GM19372 (cell line): ENCODE results near the gene PPP1R9A.

Source experiments
- ATAC-seq: cut with Tn5 transposase; IDR thresholded peaks from one replicate; pipeline ENCODE4 v1.9.1; 2021; ENCODE audit warnings: mild to moderate bottlenecking, low read depth, moderate library complexity; ENCODE audit not compliant: unreplicated experiment

The PPP1R9A gene

GRCh38 chr7:95244616-95245015 is 337.2 kb downstream of the PPP1R9A start:
- ATAC-seq, result no peak

GRCh38 chr7:95245828-95246500 is 338.6 kb downstream of the PPP1R9A start:
- ATAC-seq, result no peak

- ATAC-seq, result no peak
Measured at GRCh38 chr7:95246831-95247370, 339.5 kb downstream of the PPP1R9A start.

- no peak for ATAC-seq
Measured at GRCh38 chr7:95250571-95250970, 343.2 kb downstream of the PPP1R9A start.

- no peak for ATAC-seq
Measured at GRCh38 chr7:95251966-95252365, 344.6 kb downstream of the PPP1R9A start.

- ATAC-seq, result no peak
Measured at GRCh38 chr7:95253986-95254385, 346.6 kb downstream of the PPP1R9A start.

- ATAC-seq, result no peak
Measured at GRCh38 chr7:95255691-95256090, 348.3 kb downstream of the PPP1R9A start.

GRCh38 chr7:95261895-95262415 is 354.6 kb downstream of the PPP1R9A start:
- no peak for ATAC-seq

- no peak for ATAC-seq
Measured at GRCh38 chr7:95262875-95263274, 355.5 kb downstream of the PPP1R9A start.

- no peak for ATAC-seq
Measured at GRCh38 chr7:95263785-95264362, 356.5 kb downstream of the PPP1R9A start.

GRCh38 chr7:95264363-95264891 is 357.0 kb downstream of the PPP1R9A start:
- no peak for ATAC-seq

- no peak for ATAC-seq
Measured at GRCh38 chr7:95265634-95266033, 358.2 kb downstream of the PPP1R9A start.

- no peak for ATAC-seq
Measured at GRCh38 chr7:95267754-95268153, 360.4 kb downstream of the PPP1R9A start.

GRCh38 chr7:95269640-95270039 is 362.2 kb downstream of the PPP1R9A start:
- ATAC-seq, result no peak

- ATAC-seq, result no peak
Measured at GRCh38 chr7:95276114-95276513, 368.7 kb downstream of the PPP1R9A start.

- ATAC-seq, result no peak
Measured at GRCh38 chr7:95279417-95279816, 372.0 kb downstream of the PPP1R9A start.

GRCh38 chr7:95286096-95286495 is 378.7 kb downstream of the PPP1R9A start:
- ATAC-seq, result no peak

- no peak for ATAC-seq
Measured at GRCh38 chr7:95290166-95290830, 382.9 kb downstream of the PPP1R9A start.

- ATAC-seq, result no peak
Measured at GRCh38 chr7:95295397-95295796, 388.0 kb downstream of the PPP1R9A start.

GRCh38 chr7:95296456-95296855 is 389.1 kb downstream of the PPP1R9A start:
- ATAC-seq, result no peak

GRCh38 chr7:95297041-95297440 is 389.6 kb downstream of the PPP1R9A start:
- ATAC-seq, result no peak
